Natural killer cell (primary cell): ENCODE measurements around the gene FOXA3. TPM values are rescaled to one million over a fixed set of nuclear protein-coding genes. Genes with fewer than 3 reads are reported as not detected.

Source experiments
- ATAC-seq, 3 donors: fragments of 150-1000 bp in 2 of 3; fragments of 200-7000 bp in 1 of 3; cut with Tn5 transposase; 1 replicate in 1 of 3; 2 replicates in 2 of 3; pipeline ENCODE4 v1.10.0; 2021; ENCODE audit warnings: mild to moderate bottlenecking in 2 of 3, moderate library complexity in 2 of 3
- DNase-seq, 2 donors: peaks; one replicate each; pipeline versions ENCODE4 v3.0.0 to v3.0.0-alpha.2; 2013 to 2021; ENCODE audit warnings: mixed read lengths in 1 of 2
- H3K27ac ChIP-seq: one replicate; pipeline ENCODE4 v1.5.1; 2013; ENCODE audit warnings: mild to moderate bottlenecking, low read length
- H3K27me3 ChIP-seq: one replicate; pipeline ENCODE4 v1.6.1; 2013; ENCODE audit warnings: low read length; ENCODE audit not compliant: control insufficient read depth, insufficient read depth
- H3K36me3 ChIP-seq: one replicate; pipeline ENCODE4 v1.6.1; 2013; ENCODE audit warnings: low read length; ENCODE audit not compliant: control insufficient read depth, insufficient read depth
- H3K4me1 ChIP-seq: one replicate; pipeline ENCODE4 v1.6.1; 2013; ENCODE audit warnings: low read length; ENCODE audit not compliant: control insufficient read depth, insufficient read depth
- H3K4me3 ChIP-seq: one replicate; pipeline ENCODE4 v1.5.1; 2013; ENCODE audit warnings: low read length
- H3K9me3 ChIP-seq: one replicate; pipeline ENCODE4 v1.6.1; 2013; ENCODE audit warnings: low read length; ENCODE audit not compliant: control insufficient read depth, insufficient read depth
- H3K27ac Mint-ChIP-seq, 2 donors: one replicate each; pipeline ENCODE4 v1.8.0; 2022; ENCODE audit warnings: mild to moderate bottlenecking in 2 of 2, mixed read lengths in 2 of 2, moderate library complexity in 1 of 2
- H3K27me3 Mint-ChIP-seq, 2 donors: one replicate each; pipeline ENCODE4 v1.8.0; 2022; ENCODE audit warnings: low read depth in 2 of 2, mixed read lengths in 2 of 2
- H3K36me3 Mint-ChIP-seq: one replicate; pipeline ENCODE4 v1.8.0; 2022; ENCODE audit warnings: mixed read lengths
- H3K4me1 Mint-ChIP-seq, 2 donors: one replicate each; pipeline ENCODE4 v1.8.0; 2022; ENCODE audit warnings: mixed read lengths in 2 of 2
- H3K4me3 Mint-ChIP-seq: one replicate; pipeline ENCODE4 v1.8.0; 2022; ENCODE audit warnings: mild to moderate bottlenecking, moderate library complexity, mixed read lengths
- H3K9me3 Mint-ChIP-seq, 2 donors: one replicate each; pipeline ENCODE4 v1.8.0; 2022; ENCODE audit warnings: mixed read lengths in 2 of 2
- WGBS: methylation state at CpG from one replicate; pipeline ENCODE4 v1.1.7; 2013; ENCODE audit warnings: missing lambda C conversion rate; ENCODE audit not compliant: insufficient coverage; 5-methylcytosine and 5-hydroxymethylcytosine counted together
- intact Hi-C: fragments of 100-400 bp; cut with micrococcal nuclease; formaldehyde crosslinking; loops from one replicate; pipeline ENCODE4 v1.14.2; 2022
- total RNA-seq, 4 donors: library from RNA; stranded (reverse); fragments of 120-200 nt in 1 of 4; gene quantifications; one replicate each; pipeline versions ENCODE4 v1.2.3 to v1.2.4, GENCODE V29; 2013 to 2022
- TF ChIP-seq, protein P1 (sequence below): fragments of 200-600 bp; IDR thresholded peaks from one replicate; pipeline ENCODE4 v1.8.0; 2022; ENCODE audit warnings: antibody characterized with exemption

FOXA3 gene
- total RNA-seq, 3 donors from 2014 or later (not counting 1 experiment from before 2014, with no cell fraction given), result not detected

DNA sequence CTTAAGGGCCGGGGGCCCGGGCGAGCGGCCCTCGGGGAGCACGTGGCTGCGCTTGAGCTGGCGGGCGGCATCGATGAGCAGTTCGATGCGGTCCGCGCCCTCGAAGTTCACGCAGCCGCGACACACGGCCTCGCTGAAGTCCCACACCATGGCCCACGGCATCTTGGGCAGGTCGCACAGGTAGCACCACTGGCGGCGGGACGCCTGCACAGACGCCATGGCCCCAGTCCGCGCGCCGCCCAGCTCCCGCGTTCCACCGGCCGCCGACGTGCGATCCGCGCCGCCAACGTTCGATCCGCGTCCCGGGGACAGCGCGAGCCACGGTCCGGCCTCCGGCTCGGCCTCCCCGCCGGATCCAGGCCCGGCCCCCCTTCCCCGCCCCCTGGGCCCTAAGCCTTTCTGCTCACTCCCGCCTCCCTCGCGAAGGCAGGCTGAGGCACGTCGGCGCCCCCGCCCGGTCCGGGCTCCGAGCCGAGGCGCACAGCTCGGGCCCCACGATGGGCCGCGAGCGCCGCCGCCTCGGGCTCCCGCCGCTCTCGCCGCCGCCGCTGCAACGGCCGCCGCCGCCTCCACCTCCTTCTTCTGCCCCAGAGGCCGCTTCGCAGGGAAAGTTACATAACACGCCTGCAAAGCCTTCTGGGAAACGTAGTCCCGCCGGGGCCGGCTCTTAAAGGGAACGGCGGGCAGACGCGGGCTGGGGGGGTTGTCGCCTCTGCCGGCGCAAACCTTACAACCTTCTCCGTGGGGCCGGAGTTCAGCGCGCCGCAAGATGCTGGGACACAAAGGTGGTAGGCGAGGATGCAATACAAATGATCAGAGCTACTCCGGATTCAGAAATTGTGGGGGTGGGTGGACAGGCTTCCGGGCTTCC is 21.7 kb downstream of the FOXA3 start, which contains the start of gene IRF2BP1:
TSS of gene IRF2BP1 (minus strand) at position 586 of the 871 bp plus-strand sequence. CDS start at position 219, 367 bp downstream.
- DNase-seq (peak; percentile 88 to 95), ATAC-seq (peak; percentile 72 to 88 (median 80))
- Mint-ChIP-seq H3K27ac (peak within 1 kb of the TSS; percentile 96 to 97), H3K36me3 (no peaks in the 10 kb centered on the region), H3K27me3 (peaks cover 0 to 6% of the 10 kb centered on the region in 2 donors), H3K9me3 (no peaks in the 10 kb centered on the region), H3K4me3 (peak within 1 kb of the TSS; percentile 98), H3K4me1 (peaks cover 17 to 32% of the 10 kb centered on the region in 2 donors)
- H3K27me3 ChIP-seq, result no peaks in the 10 kb centered on the region
- WGBS, result under 1% methylated on average over 107 of the region's 107 CpGs
- H3K4me3 ChIP-seq, result peak within 1 kb of the TSS; percentile 72
- TF ChIP-seq, protein P1, sequence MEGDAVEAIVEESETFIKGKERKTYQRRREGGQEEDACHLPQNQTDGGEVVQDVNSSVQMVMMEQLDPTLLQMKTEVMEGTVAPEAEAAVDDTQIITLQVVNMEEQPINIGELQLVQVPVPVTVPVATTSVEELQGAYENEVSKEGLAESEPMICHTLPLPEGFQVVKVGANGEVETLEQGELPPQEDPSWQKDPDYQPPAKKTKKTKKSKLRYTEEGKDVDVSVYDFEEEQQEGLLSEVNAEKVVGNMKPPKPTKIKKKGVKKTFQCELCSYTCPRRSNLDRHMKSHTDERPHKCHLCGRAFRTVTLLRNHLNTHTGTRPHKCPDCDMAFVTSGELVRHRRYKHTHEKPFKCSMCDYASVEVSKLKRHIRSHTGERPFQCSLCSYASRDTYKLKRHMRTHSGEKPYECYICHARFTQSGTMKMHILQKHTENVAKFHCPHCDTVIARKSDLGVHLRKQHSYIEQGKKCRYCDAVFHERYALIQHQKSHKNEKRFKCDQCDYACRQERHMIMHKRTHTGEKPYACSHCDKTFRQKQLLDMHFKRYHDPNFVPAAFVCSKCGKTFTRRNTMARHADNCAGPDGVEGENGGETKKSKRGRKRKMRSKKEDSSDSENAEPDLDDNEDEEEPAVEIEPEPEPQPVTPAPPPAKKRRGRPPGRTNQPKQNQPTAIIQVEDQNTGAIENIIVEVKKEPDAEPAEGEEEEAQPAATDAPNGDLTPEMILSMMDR, result no peak
- H3K9me3 ChIP-seq, result no peaks in the 10 kb centered on the region
- no peaks in the 10 kb centered on the region for H3K36me3 ChIP-seq
- H3K27ac ChIP-seq, result peak within 1 kb of the TSS; percentile 86
- intact Hi-C loops, result loop anchor here (1.0 kb wide), 2 partner anchors 17 to 22 kb away; partner anchors contain the start of genes MYPOP and SYMPK
- H3K4me1 ChIP-seq, result peaks cover 37% of the 10 kb centered on the region

DNA sequence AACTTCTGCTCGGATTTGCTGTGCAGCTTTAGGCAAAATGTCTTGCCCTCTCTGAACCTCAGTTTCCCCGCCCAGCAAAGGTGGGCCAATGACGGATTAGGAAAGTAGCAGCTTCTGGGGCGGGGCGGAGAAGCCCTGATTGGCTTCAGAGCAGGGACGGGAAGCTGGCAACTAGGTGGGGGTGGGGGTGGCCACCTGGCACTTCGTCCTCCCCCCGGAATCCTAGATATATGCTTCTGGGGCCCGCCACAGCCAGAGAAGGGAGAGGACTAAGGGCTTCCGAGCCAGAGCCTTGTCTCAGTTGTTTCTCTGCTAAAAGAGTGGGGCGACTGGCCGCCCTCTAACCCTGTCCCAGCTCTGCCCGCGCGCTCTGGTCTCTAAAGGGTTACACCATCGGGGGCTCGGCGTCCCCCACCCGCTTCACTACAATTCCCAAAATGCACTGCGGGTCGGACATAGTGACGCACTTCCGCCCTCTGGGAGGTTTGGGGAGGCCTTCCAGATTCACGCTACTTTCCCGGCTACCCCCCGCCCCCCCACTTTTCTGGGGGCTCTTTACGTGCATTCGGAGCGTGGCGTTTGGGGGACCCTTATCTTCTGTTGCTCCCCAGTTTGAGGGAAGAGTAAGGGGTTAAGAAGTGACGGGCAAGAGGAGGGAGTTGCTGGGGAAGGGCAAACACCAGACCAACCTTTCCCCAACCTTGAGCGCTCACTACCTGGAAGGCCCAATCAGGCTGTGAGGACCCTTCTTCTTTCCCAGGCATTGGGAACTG is 22.5 kb downstream of the FOXA3 start:
- Mint-ChIP-seq H3K4me1 (peaks cover 17 to 32% of the 10 kb centered on the region in 2 donors), H3K9me3 (no peaks in the 10 kb centered on the region), H3K27ac (peak overlapping the region; percentile 96 to 97), H3K27me3 (peaks cover 0 to 3% of the 10 kb centered on the region in 2 donors), H3K36me3 (no peaks in the 10 kb centered on the region), H3K4me3 (peak overlapping the region; percentile 98)
- DNase-seq (peak; percentile 87 to 96), ATAC-seq (peak; percentile 69 to 86 (median 73))
- peak overlapping the region; percentile 86 for H3K27ac ChIP-seq
- peaks cover 37% of the 10 kb centered on the region for H3K4me1 ChIP-seq
- intact Hi-C loops, result loop anchor here (1.0 kb wide), 2 partner anchors 16 to 23 kb away; partner anchors contain the start of genes MYPOP and SYMPK
- TF ChIP-seq, protein P1, result no peak
- WGBS, result 2% methylated on average over 24 of the region's 32 CpGs
- no peaks in the 10 kb centered on the region for H3K36me3 ChIP-seq
- peak overlapping the region; percentile 72 for H3K4me3 ChIP-seq
- H3K27me3 ChIP-seq, result no peaks in the 10 kb centered on the region
- no peaks in the 10 kb centered on the region for H3K9me3 ChIP-seq

DNA sequence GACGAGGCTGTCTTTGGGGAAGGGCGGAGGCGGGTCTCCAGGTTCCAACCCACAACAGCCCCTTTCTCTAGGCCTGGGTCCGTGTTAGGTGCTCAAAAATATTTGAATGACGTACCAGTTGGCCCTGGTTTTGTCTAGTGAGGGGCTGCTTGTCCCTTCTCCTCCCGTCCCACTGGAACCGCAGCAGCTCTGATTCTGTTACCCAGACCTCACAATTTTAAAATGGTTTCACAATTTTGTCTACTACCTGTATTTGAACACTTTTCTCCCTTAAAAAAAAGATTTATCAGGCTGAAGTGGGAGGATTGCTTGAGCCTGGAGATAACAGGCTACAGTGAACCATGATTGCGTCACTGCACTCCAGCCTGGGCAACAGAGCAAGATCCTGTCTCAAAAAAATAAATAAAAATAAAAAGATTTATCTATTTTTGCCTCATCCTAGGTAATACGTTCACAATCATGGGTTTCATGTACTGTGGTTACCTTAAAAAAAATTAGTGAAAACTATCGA is 23.1 kb downstream of the FOXA3 start:
- Mint-ChIP-seq H3K4me1 (peaks cover 17 to 32% of the 10 kb centered on the region in 2 donors), H3K4me3 (peak overlapping the region; percentile 98), H3K27ac (peak overlapping the region; percentile 96 to 97), H3K9me3 (no peaks in the 10 kb centered on the region), H3K27me3 (no peaks in the 10 kb centered on the region), H3K36me3 (no peaks in the 10 kb centered on the region)
- TF ChIP-seq, protein P1, result no peak
- intact Hi-C loops, result no loop called here
- 75% methylated on average over 10 of the region's 10 CpGs for whole genome bisulfite sequencing
- Histone ChIP-seq H3K27me3 (no peaks in the 10 kb centered on the region), H3K9me3 (no peaks in the 10 kb centered on the region), H3K4me1 (peaks cover 37% of the 10 kb centered on the region), H3K27ac (peak overlapping the region; percentile 86), H3K36me3 (no peaks in the 10 kb centered on the region), H3K4me3 (peak overlapping the region; percentile 72)
- no peak for ATAC-seq
- no peak for DNase-seq
